NCI-H1436 (cell line): ENCODE data around the gene CWC25.

Experiments
- DNase-seq: peaks from one replicate; lab custom pipeline; 2025; lab: John Stamatoyannopoulos, UW

The CWC25 gene

GRCh38 chr17:38786372-38786771, 38.7 kb downstream of the CWC25 start:
- DNase-seq: no peak

GRCh38 chr17:38783227-38783626, 41.9 kb downstream of the CWC25 start:
- no peak for DNase-seq

GRCh38 chr17:38779965-38780752, 45.0 kb downstream of the CWC25 start:
- DNase-seq: no peak

GRCh38 chr17:38777641-38778250, 47.4 kb downstream of the CWC25 start:
- no peak for DNase-seq

- DNase-seq: no peak
These were observed 51.9 kb downstream of the CWC25 start for GRCh38 chr17:38773258-38773657.

GRCh38 chr17:38768417-38768816, 56.7 kb downstream of the CWC25 start:
- no peak for DNase-seq

- DNase-seq: no peak
These were observed 58.8 kb downstream of the CWC25 start for GRCh38 chr17:38766341-38766740.

GRCh38 chr17:38762231-38762630, 62.9 kb downstream of the CWC25 start:
- DNase-seq: no peak

GRCh38 chr17:38761612-38762011, 63.5 kb downstream of the CWC25 start:
- DNase-seq: no peak

- no peak for DNase-seq
These were observed 72.0 kb downstream of the CWC25 start for GRCh38 chr17:38753071-38753506.

- DNase-seq: peak; percentile 100
These were observed 72.6 kb downstream of the CWC25 start, which contains the start of gene PSMB3 for GRCh38 chr17:38752308-38753070. PSMB3 (plus strand) TSS chr17:38752741; CDS start chr17:38752827, 86 bp downstream.

GRCh38 chr17:38751808-38752307, 73.3 kb downstream of the CWC25 start:
- DNase-seq: peak; percentile 88

- DNase-seq: peak; percentile 63
These were observed 73.8 kb downstream of the CWC25 start for GRCh38 chr17:38751144-38751807.
